GM12878 (cell line): Measurements from ENCODE around the gene HSD3B2. TPM values are rescaled to one million over a fixed set of nuclear protein-coding genes. Genes with fewer than 3 reads are reported as not detected.

Experiments
- ATAC-seq: fragments of 200-7000 bp; cut with Tn5 transposase; 3 replicates; pipeline ENCODE4 v1.9.1; 2020; ENCODE audit warnings: mild to moderate bottlenecking, moderate library complexity
- BruUV-seq: library from RNA; stranded (reverse); fragments of 400-500 nt; replicated peaks from 2 replicates; lab custom pipeline; 2021; lab: Mats Ljungman, UMichigan
- CTCF ChIA-PET: fragments of 300-600 bp; sonication (Branson Sonifier 250); formaldehyde crosslinking; extraction: SDS; loops from one replicate; lab custom pipeline; 2021; ENCODE audit warnings: inconsistent platforms; lab: Yijun Ruan, JAX
- POLR2A ChIA-PET: fragments of 350-600 bp; formaldehyde crosslinking; extraction: SDS; loops from one replicate; lab custom pipeline; 2021; ENCODE audit warnings: inconsistent platforms; lab: Charles Lee
- RAD21 ChIA-PET: fragments of 300-600 bp; sonication (Branson Sonifier 250); formaldehyde crosslinking; loops from one replicate; lab custom pipeline; 2023; ENCODE audit warnings: antibody characterized with exemption; ENCODE audit not compliant: unreplicated experiment; lab: Charles Lee
- SMC1A ChIA-PET: fragments of 300-600 bp; sonication (Branson Sonifier 250); formaldehyde crosslinking; loops from one replicate; lab custom pipeline; 2023; ENCODE audit not compliant: unreplicated experiment, uncharacterized antibody; lab: Charles Lee
- DNase-seq: peaks from one replicate; pipeline ENCODE4 v3.0.0-alpha.2; 2011; ENCODE audit warnings: low read depth, low spot score
- FAIRE-seq: peaks from 3 replicates; lab custom pipeline; 2011; peaks lifted over from hg19 to GRCh38; lab: Jason Lieb, UNC
- H2AFZ ChIP-seq: 2 replicates; pipeline ENCODE4 v1.6.0; 2011; ENCODE audit warnings: low read depth, low read length, control low read depth; ENCODE audit not compliant: control insufficient read depth
- H3K27ac ChIP-seq: 2 replicates; pipeline ENCODE4 v1.5.1; 2011; ENCODE audit warnings: control low read depth; ENCODE audit not compliant: control insufficient read depth, insufficient read depth
- H3K27me3 ChIP-seq, 2 experiments: replicated peaks in 1 of 2; 2 replicates each; pipeline versions ENCODE4 v1.6.0 to v1.6.1; 2011; ENCODE audit warnings: low read length in 1 of 2; ENCODE audit not compliant: control insufficient read depth in 2 of 2, insufficient read depth in 2 of 2
- H3K36me3 ChIP-seq, 2 experiments: 2 replicates each; pipeline ENCODE4 v1.5.1; 2011; ENCODE audit warnings: low read length in 1 of 2; ENCODE audit not compliant: control insufficient read depth in 2 of 2, insufficient read depth in 2 of 2
- H3K4me1 ChIP-seq: 2 replicates; pipeline ENCODE4 v1.6.1; 2011; ENCODE audit warnings: mild to moderate bottlenecking, low read length, moderate library complexity, mixed read lengths; ENCODE audit not compliant: control insufficient read depth, insufficient read depth
- H3K4me2 ChIP-seq: 2 replicates; pipeline ENCODE4 v1.6.0; 2011; ENCODE audit warnings: control low read depth; ENCODE audit not compliant: control insufficient read depth, insufficient read depth
- H3K4me3 ChIP-seq: fragments of 200-600 bp; sonication (generic); 2 replicates; pipeline ENCODE4 v1.5.1; 2016
- H3K79me2 ChIP-seq: 2 replicates; pipeline ENCODE4 v1.6.0; 2011; ENCODE audit warnings: low read length; ENCODE audit not compliant: control insufficient read depth, insufficient read depth
- H3K9ac ChIP-seq: 2 replicates; pipeline ENCODE4 v1.8.0; 2011; ENCODE audit warnings: low read length, control low read depth, mixed read lengths; ENCODE audit not compliant: control insufficient read depth, insufficient read depth
- H3K9me3 ChIP-seq: replicated peaks from 3 replicates; pipeline ENCODE4 v1.5.1; 2011; ENCODE audit warnings: mild to moderate bottlenecking, low read length; ENCODE audit not compliant: control insufficient read depth, insufficient read depth
- H4K20me1 ChIP-seq: 2 replicates; pipeline ENCODE4 v1.6.0; 2011; ENCODE audit not compliant: control insufficient read depth, insufficient read depth
- ASH2L ChIP-seq: fragments of 300-600, 200-600 bp; sonication (generic); IDR thresholded peaks from 2 replicates; pipeline ENCODE4 v1.6.1; 2017; ENCODE audit warnings: low read depth, mild to moderate bottlenecking, borderline replicate concordance
- BCL11A ChIP-seq: IDR thresholded peaks from 2 replicates; pipeline ENCODE4 v1.6.1; 2011; ENCODE audit warnings: low read depth, low read length
- ESRRA ChIP-seq: IDR thresholded peaks from 2 replicates; pipeline ENCODE4 v1.6.1; 2012; ENCODE audit warnings: mild to moderate bottlenecking, low read length, improper control_type of control experiment
- FOXK2 ChIP-seq: fragments of 450-650 bp; IDR thresholded peaks from 2 replicates; pipeline ENCODE4 v1.6.1; 2017; ENCODE audit warnings: mild to moderate bottlenecking, moderate library complexity
- GATAD2B ChIP-seq: fragments of 450-650 bp; conservative IDR thresholded peaks from 2 replicates; pipeline ENCODE4 v1.6.1; 2017; ENCODE audit warnings: low read depth, mild to moderate bottlenecking, moderate library complexity
- HDGF ChIP-seq: fragments of 450-650 bp; IDR thresholded peaks from 2 replicates; pipeline ENCODE4 v1.6.1; 2016; ENCODE audit warnings: antibody characterized with exemption
- IKZF1 ChIP-seq: fragments of 450-650 bp; conservative IDR thresholded peaks from 2 replicates; pipeline ENCODE4 v1.6.1; 2017; ENCODE audit warnings: antibody characterized with exemption, mild to moderate bottlenecking
- JUND ChIP-seq: IDR thresholded peaks from 2 replicates; pipeline ENCODE4 v1.6.1; 2012; ENCODE audit warnings: low read depth, mild to moderate bottlenecking, low read length, improper control_type of control experiment, moderate library complexity
- MEF2A ChIP-seq: IDR thresholded peaks from 2 replicates; pipeline ENCODE4 v1.6.1; 2011; ENCODE audit warnings: low read depth, mild to moderate bottlenecking, low read length, moderate library complexity; ENCODE audit not compliant: insufficient read depth
- MLLT1 ChIP-seq: fragments of 450-650 bp; IDR thresholded peaks from 2 replicates; pipeline ENCODE4 v1.6.1; 2016; ENCODE audit warnings: mild to moderate bottlenecking
- NFXL1 ChIP-seq: fragments of 450-650 bp; IDR thresholded peaks from 2 replicates; pipeline ENCODE4 v1.6.1; 2017; ENCODE audit warnings: antibody characterized with exemption, mild to moderate bottlenecking, borderline replicate concordance
- PBX3 ChIP-seq: IDR thresholded peaks from 2 replicates; pipeline ENCODE4 v1.6.1; 2011; ENCODE audit warnings: mild to moderate bottlenecking, low read depth, low read length, moderate library complexity; ENCODE audit not compliant: insufficient replicate concordance
- POLR2A ChIP-seq: IDR thresholded peaks from 2 replicates; pipeline ENCODE4 v1.6.1; 2011; ENCODE audit warnings: low read depth, mild to moderate bottlenecking, low read length
- RB1 ChIP-seq: fragments of 450-650 bp; formaldehyde crosslinking; IDR thresholded peaks from 2 replicates; pipeline ENCODE4 v1.6.1; 2017; ENCODE audit warnings: mild to moderate bottlenecking, borderline replicate concordance
- SIX5 ChIP-seq: IDR thresholded peaks from 2 replicates; pipeline ENCODE4 v1.6.1; 2011; ENCODE audit warnings: mild to moderate bottlenecking, low read depth, low read length, moderate library complexity; ENCODE audit not compliant: severe bottlenecking
- SMAD1 ChIP-seq: fragments of 450-650 bp; IDR thresholded peaks from 2 replicates; pipeline ENCODE4 v1.6.1; 2018; ENCODE audit warnings: mild to moderate bottlenecking, low read depth; ENCODE audit not compliant: partially characterized antibody
- SP1 ChIP-seq: IDR thresholded peaks from one replicate; pipeline ENCODE4 v1.6.1; 2011; ENCODE audit warnings: low read depth, low read length
- TAF1 ChIP-seq: IDR thresholded peaks from 2 replicates; pipeline ENCODE4 v1.6.1; 2011; ENCODE audit warnings: mild to moderate bottlenecking, low read depth, low read length, borderline replicate concordance
- ZNF207 ChIP-seq: fragments of 450-650 bp; IDR thresholded peaks from 2 replicates; pipeline ENCODE4 v1.6.1; 2014; ENCODE audit warnings: antibody characterized with exemption, mild to moderate bottlenecking, borderline replicate concordance
- ZSCAN29 ChIP-seq: fragments of 450-650 bp; IDR thresholded peaks from 2 replicates; pipeline ENCODE4 v1.6.1; 2017; ENCODE audit warnings: mild to moderate bottlenecking, moderate library complexity
- WGBS: methylation state at CpG from one replicate; pipeline ENCODE4 v1.1.6; 2016; ENCODE audit warnings: low lambda C conversion rate; ENCODE audit not compliant: insufficient replicate concordance, insufficient coverage; ENCODE audit errors: missing lambda C conversion rate; 5-methylcytosine and 5-hydroxymethylcytosine counted together
- in situ Hi-C: fragments of 300-500 bp; cut with MboI; formaldehyde crosslinking; loops from 9 replicates; pipeline ENCODE4 v1.14.3; 2018; ENCODE audit warnings: mixed read lengths
- intact Hi-C: fragments of 100-400 bp; cut with micrococcal nuclease; formaldehyde crosslinking; loops from one replicate; pipeline ENCODE4 v1.14.2; 2022; ENCODE audit not compliant: unreplicated experiment
- polyA plus RNA-seq, 11 experiments: library from polyadenylated mRNA; depleted of rRNA in 4 of 11; unstranded in 6 of 11; stranded (reverse) in 5 of 11; fragments of >200 nt; fragmentation: Nextera tagmentation in 4 of 11; fragmentation: Illumina TruSeq in 1 of 11; extraction: Ambion mirVana in 4 of 11; extraction: Trizol in 1 of 11; gene quantifications; 1 replicate in 1 of 11; 2 replicates in 10 of 11; pipeline versions ENCODE4 v1.2.1 to v1.2.3, GENCODE V29; 2011 to 2016; ENCODE audit warnings: inconsistent platforms in 2 of 11, missing spikeins in 2 of 11, low read depth in 1 of 11
- total RNA-seq, 4 experiments: library from RNA; depleted of rRNA in 3 of 4; stranded (reverse); fragments of >200 nt in 3 of 4; fragmentation: Illumina TruSeq in 1 of 4; extraction: Trizol in 1 of 4; gene quantifications; 2 replicates each; pipeline versions ENCODE4 v1.2.1 to v1.2.3, GENCODE V29; 2013 to 2021

HSD3B2 gene
- total and polyA plus RNA-seq, 10 of the 15 experiments (the other 5 are each of a cell fraction or from before 2014, with no cell fraction given): 0.56 TPM; not detected in 9

- RAD21 ChIA-PET: no interaction called here
- WGBS: 0% methylated on average over 1 of the region's 1 CpG
- no peaks in the 10 kb centered on the region for H3K79me2 ChIP-seq
- H3K27me3 ChIP-seq: no peaks in the 10 kb centered on the region
- H4K20me1 ChIP-seq: no peaks in the 10 kb centered on the region
- no peak overlapping the region for H3K4me3 ChIP-seq
- H3K9ac ChIP-seq: no peak overlapping the region
- no peak for FAIRE-seq
- ATAC-seq: no peak
- no peak for DNase-seq
- SMC1A ChIA-PET: no interaction called here
- no peak overlapping the region for H2AFZ ChIP-seq
- BruUV-seq: no TSS peak
- no peak for TF ChIP-seq SIX5
- no peak for TF ChIP-seq ZNF207
- TF ChIP-seq FOXK2: no peak
- TF ChIP-seq TAF1: no peak
- no peak for TF ChIP-seq NFXL1
- TF ChIP-seq RB1: no peak
- no peak for TF ChIP-seq ESRRA
- TF ChIP-seq ZSCAN29: no peak
- TF ChIP-seq MEF2A: no peak
- no peak for TF ChIP-seq GATAD2B
- no peak for TF ChIP-seq PBX3
- no peak for TF ChIP-seq BCL11A
- TF ChIP-seq POLR2A: no peak
- no peak for TF ChIP-seq IKZF1
- TF ChIP-seq JUND: no peak
- TF ChIP-seq SP1: no peak
- no peak for TF ChIP-seq SMAD1
- no peak for TF ChIP-seq MLLT1
- TF ChIP-seq HDGF: no peak
- TF ChIP-seq ASH2L: no peak
- H3K4me1 ChIP-seq: no peaks in the 10 kb centered on the region
- H3K4me2 ChIP-seq: no peak overlapping the region
- POLR2A ChIA-PET: no interaction called here
- intact Hi-C loops (loop anchor here (5.0 to 10.0 kb wide), 2 partner anchors 95 to 182 kb away; no protein-coding TSS in a partner anchor), in situ Hi-C loops (no loop called here)
- H3K36me3 ChIP-seq: no peaks in the 10 kb centered on the region
- no peak overlapping the region for H3K27ac ChIP-seq
- no peaks in the 10 kb centered on the region for H3K9me3 ChIP-seq
- CTCF ChIA-PET: no interaction called here
Measured at GRCh38 chr1:119469741-119470140, 54.8 kb downstream of the HSD3B2 start.
